Transverse colon (tissue), 4 donors: ENCODE data around the gene STAT5B. TPM values are rescaled to one million over a fixed set of nuclear protein-coding genes. Genes with fewer than 3 reads are reported as not detected.
A peak's percentile ranks its signal among the peaks of the same experiment; 100 is the strongest.

Experiments used
- DNase-seq: peaks from one replicate; pipeline ENCODE4 v3.0.0-alpha.2; 2019
- H3K27ac ChIP-seq, 4 donors: fragments of 200-600 bp; sonication (generic); 2 replicates each; pipeline ENCODE4 v1.5.1; 2016 to 2018; ENCODE audit warnings: inconsistent platforms in 4 of 4
- H3K27me3 ChIP-seq: fragments of 200-600 bp; sonication (generic); 2 replicates; pipeline ENCODE4 v1.5.1; 2017; ENCODE audit warnings: inconsistent platforms
- H3K36me3 ChIP-seq, 4 donors: fragments of 200-600 bp; sonication (generic); 2 replicates each; pipeline ENCODE4 v1.5.1; 2017 to 2019; ENCODE audit warnings: inconsistent platforms in 4 of 4
- H3K4me1 ChIP-seq, 4 donors: fragments of 200-600 bp; sonication (generic); 2 replicates each; pipeline ENCODE4 v1.5.1; 2017 to 2020; ENCODE audit warnings: inconsistent platforms in 4 of 4
- H3K4me3 ChIP-seq, 4 donors: fragments of 200-600 bp; sonication (generic); 1 replicate in 1 of 4; 2 replicates in 3 of 4; pipeline versions ENCODE4 v1.5.1 to v1.6.1; 2017 to 2019; ENCODE audit warnings: inconsistent platforms in 4 of 4
- H3K9me3 ChIP-seq, 2 donors: fragments of 200-600 bp; sonication (generic); 2 replicates each; pipeline ENCODE4 v1.5.1; 2017 to 2019; ENCODE audit warnings: inconsistent platforms in 2 of 2
- EP300 ChIP-seq: sonication (generic); formaldehyde crosslinking; IDR thresholded peaks from one replicate; pipeline ENCODE4 v1.6.1; 2017; ENCODE audit warnings: antibody characterized with exemption, low read depth
- POLR2A ChIP-seq: fragments of 450-650 bp; IDR thresholded peaks from one replicate; pipeline ENCODE4 v1.6.1; 2016; ENCODE audit warnings: antibody characterized with exemption, mild to moderate bottlenecking, moderate library complexity
- POLR2AphosphoS5 ChIP-seq, 3 donors: sonication (generic); formaldehyde crosslinking; IDR thresholded peaks; one replicate each; pipeline ENCODE4 v1.6.1; 2016; ENCODE audit warnings: antibody characterized with exemption in 3 of 3
- WGBS, 2 donors: methylation state at CpG; one replicate each; pipeline ENCODE4 v1.1.5; 2018; ENCODE audit warnings: low coverage in 1 of 2; 5-methylcytosine and 5-hydroxymethylcytosine counted together
- in situ Hi-C, 4 donors: fragments of 200-750 bp; cut with MboI; loops; one replicate each; pipeline versions ENCODE4 v1.15.0 to v1.15.1; 2017; ENCODE audit warnings: low sequenced_read_pairs in 3 of 4, low pct_ligation_motif_present in 1 of 4, low pct_unique_long_range_greater_than_20kb in 1 of 4
- intact Hi-C: fragments of 100-400 bp; cut with DNase I; formaldehyde crosslinking; loops from one replicate; pipeline ENCODE4 v1.15.1; 2023; ENCODE audit warnings: low total_unique reads
- total RNA-seq, 4 donors: library from RNA; depleted of rRNA; stranded (reverse); fragments of >200 nt; gene quantifications; one replicate each; pipeline ENCODE4 v1.1.0, GENCODE V29; 2016
- TF ChIP-seq, protein P1 (sequence below), 5 experiments: fragments of 200-600 bp in 3 of 5; fragments of 450-650 bp in 2 of 5; sonication (generic) in 3 of 5; IDR thresholded peaks; 1 replicate in 2 of 5; 2 replicates in 3 of 5; pipeline ENCODE4 v1.5.1; 2016 to 2017; ENCODE audit warnings: antibody characterized with exemption in 5 of 5, inconsistent platforms in 3 of 5, mild to moderate bottlenecking in 2 of 5, moderate library complexity in 1 of 5

Gene STAT5B
- total RNA-seq, 4 donors from 2014 or later = 51.3 to 151 (median 79.1) TPM

DNA sequence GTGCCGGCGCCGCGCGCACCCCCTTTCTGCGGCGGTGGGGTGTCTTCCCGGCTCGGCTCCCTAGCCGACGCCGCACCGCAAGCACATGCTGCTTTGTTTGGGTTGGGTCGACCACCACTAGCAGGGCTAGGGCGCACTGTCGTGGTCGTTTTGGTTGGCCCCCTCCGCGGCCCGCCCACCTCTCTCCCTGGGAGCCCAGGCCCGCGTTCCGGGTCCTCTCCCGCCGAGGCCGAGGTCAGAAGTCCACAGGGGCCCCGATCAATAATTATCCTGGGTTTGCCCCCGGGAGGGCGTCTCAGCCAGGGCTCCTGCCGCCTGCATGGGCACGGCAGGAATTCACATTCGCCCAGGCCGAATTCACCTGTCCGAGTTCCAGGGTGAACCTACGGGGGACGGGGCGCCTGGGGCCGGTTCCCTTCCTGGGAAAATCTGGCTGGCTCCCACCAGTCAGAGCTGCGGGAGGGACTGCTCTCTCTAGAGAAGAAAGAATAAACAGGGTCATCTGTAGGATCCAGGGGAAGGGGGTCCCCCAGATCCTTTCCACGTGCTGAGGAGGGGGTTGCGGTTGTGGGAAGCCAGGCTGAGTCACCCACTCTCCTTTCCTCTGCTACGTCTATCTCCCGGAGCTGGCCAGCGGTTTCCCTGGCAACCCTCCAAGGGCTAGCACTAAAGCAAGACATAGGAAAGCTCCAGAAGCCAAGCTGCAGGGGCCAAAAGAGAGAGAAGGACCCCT, 584 bp upstream of the STAT5B start:
- 0 to 1% methylated on average over 3 to 39 of the region's 44 CpGs for WGBS, 2 donors
- TF ChIP-seq, protein P1, sequence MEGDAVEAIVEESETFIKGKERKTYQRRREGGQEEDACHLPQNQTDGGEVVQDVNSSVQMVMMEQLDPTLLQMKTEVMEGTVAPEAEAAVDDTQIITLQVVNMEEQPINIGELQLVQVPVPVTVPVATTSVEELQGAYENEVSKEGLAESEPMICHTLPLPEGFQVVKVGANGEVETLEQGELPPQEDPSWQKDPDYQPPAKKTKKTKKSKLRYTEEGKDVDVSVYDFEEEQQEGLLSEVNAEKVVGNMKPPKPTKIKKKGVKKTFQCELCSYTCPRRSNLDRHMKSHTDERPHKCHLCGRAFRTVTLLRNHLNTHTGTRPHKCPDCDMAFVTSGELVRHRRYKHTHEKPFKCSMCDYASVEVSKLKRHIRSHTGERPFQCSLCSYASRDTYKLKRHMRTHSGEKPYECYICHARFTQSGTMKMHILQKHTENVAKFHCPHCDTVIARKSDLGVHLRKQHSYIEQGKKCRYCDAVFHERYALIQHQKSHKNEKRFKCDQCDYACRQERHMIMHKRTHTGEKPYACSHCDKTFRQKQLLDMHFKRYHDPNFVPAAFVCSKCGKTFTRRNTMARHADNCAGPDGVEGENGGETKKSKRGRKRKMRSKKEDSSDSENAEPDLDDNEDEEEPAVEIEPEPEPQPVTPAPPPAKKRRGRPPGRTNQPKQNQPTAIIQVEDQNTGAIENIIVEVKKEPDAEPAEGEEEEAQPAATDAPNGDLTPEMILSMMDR (IDR thresholded peaks at IDR 0.05) = no peak
- TF ChIP-seq POLR2AphosphoS5 (IDR thresholded peaks at IDR 0.05) = peak in 1 of 3 donors; percentile 12
- TF ChIP-seq POLR2A = no peak
- TF ChIP-seq EP300 = no peak
- Histone ChIP-seq H3K36me3 (no peaks in the 10 kb centered on the region), H3K4me3 (peak overlapping the region; percentile 87 to 100 (median 94)), H3K4me1 (peaks cover 0 to 46% (median 22%) of the 10 kb centered on the region in 4 donors), H3K9me3 (no peaks in the 10 kb centered on the region), H3K27ac (peak overlapping the region; percentile 89 to 97 (median 92)), H3K27me3 (no peaks in the 10 kb centered on the region)
- in situ Hi-C loops (no loop called here), intact Hi-C loops (no loop called here)
- DNase-seq = peak; percentile 75

DNA sequence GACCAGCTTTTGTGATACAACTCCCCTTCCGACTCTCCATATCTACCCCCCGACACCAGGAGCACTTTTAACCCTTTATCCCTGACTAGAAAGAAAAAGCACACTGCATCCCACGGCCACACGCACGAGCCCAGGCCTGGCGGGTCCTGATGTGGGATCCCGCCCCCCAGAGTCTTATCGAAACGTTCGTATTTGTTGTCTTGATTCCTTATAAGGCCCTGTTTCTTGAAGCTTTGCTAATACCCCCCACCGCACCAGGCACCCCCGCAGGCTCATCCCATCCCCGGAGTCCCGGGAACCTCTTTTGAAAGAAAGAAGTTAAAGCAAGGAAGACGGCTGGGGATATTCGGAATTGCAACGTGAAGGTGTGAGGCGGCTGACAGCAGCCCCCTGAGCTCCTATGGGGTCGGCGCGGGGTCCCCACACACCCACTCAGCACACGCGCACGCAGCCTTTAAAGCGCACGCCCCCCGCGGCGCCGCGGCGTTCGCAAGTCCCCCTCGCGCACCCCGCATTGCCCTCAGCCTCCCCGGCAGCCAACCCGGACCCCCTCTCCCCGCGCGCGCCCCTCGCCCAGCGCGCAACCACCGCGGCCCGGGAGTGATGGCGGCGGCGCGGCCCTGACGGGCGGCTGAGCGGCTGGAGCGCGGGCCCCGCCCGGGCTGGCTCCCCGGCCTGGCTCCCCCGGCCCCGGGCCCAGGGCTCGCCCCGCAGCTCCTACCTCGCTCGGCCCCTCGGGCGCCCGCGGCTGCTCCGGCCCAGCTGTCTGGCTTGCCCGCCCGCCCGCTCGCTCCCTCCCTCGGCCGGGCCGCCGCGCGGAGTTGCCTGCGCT, 448 bp downstream of the STAT5B start:
- intact Hi-C loops (no loop called here), in situ Hi-C loops (no loop called here)
- Histone ChIP-seq H3K27ac (peak overlapping the region; percentile 89 to 97 (median 92)), H3K27me3 (no peaks in the 10 kb centered on the region), H3K9me3 (no peaks in the 10 kb centered on the region), H3K36me3 (no peaks in the 10 kb centered on the region), H3K4me1 (peaks cover 0 to 55% (median 25%) of the 10 kb centered on the region in 4 donors), H3K4me3 (peak overlapping the region; percentile 87 to 100 (median 94))
- WGBS, 2 donors = 0 to 1% methylated on average over 2 to 39 of the region's 82 CpGs
- no peak for TF ChIP-seq EP300
- TF ChIP-seq POLR2AphosphoS5 (IDR thresholded peaks at IDR 0.05) = peak in 1 of 3 donors; percentile 55
- DNase-seq = peak; percentile 19

DNA sequence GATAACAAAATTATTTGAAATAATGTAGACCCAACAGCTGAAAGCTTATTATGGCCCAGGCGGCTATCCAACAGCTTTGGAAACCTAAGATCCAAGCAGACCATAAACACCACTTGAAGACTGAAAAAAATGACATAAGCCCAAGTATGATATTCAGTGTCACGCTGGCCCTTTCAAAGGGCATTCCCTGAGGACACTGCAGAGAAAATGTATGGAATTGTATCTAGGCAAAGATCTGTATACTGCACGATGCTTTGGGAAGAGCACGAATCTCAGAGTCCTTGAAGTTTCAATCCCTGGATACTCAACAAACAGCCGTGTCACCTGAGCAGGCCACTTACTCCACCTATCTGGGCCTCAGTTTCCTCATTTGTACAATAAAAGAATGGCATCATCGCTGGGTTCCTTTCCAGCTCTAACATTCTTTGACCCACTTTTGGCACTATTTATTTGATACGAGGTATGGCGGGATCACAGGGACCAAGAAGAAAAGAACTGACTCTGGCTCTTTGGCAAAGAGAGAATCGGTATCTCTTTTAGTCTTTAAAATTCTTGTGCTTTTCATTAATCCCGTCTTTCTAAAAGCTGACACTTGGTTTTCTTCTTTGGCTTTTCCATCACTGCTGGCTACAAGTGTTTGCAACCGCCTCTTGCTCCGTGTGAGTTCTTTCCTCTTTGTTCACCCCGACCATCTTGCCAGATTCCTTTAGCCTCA, 1.2 kb downstream of the STAT5B start:
- 8 to 12% methylated on average over 7 to 13 of the region's 13 CpGs for WGBS, 2 donors
- TF ChIP-seq, protein P1 (IDR thresholded peaks at IDR 0.05) = no peak
- TF ChIP-seq POLR2AphosphoS5 (IDR thresholded peaks at IDR 0.05) = no peak
- no peak for TF ChIP-seq POLR2A
- intact Hi-C loops (no loop called here), in situ Hi-C loops (no loop called here)
- Histone ChIP-seq H3K27ac (peak overlapping the region; percentile 89 to 97 (median 92)), H3K9me3 (no peaks in the 10 kb centered on the region), H3K36me3 (no peaks in the 10 kb centered on the region), H3K27me3 (no peaks in the 10 kb centered on the region), H3K4me3 (peak overlapping the region; percentile 87 to 100 (median 94)), H3K4me1 (peaks cover 0 to 57% (median 29%) of the 10 kb centered on the region in 4 donors)
- no peak for DNase-seq

DNA sequence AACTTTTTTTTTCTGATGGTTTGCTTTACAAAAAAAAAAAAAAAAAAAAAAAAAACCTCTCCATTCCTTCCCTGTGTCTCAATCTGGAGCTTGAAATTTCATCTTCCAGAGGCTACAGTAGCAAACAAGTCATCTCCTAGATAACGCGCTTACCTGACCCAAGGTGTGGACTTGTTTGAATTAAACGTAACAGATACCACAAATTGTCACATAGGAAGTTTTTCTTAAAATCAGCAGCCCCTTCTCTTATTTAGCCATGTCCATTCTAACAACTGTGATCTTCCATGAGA, 2.0 kb downstream of the STAT5B start:
- H3K9me3 ChIP-seq = no peaks in the 10 kb centered on the region
- no peak for TF ChIP-seq POLR2A
- no peak for TF ChIP-seq EP300
- TF ChIP-seq POLR2AphosphoS5 (IDR thresholded peaks at IDR 0.05) = no peak
- TF ChIP-seq, protein P1 (IDR thresholded peaks at IDR 0.05) = no peak
- in situ Hi-C loops = no loop called here
- peaks cover 0 to 65% (median 33%) of the 10 kb centered on the region in 4 donors for H3K4me1 ChIP-seq
- DNase-seq = no peak
- H3K27me3 ChIP-seq = no peaks in the 10 kb centered on the region
- intact Hi-C loops = no loop called here
- H3K27ac ChIP-seq = peak overlapping the region in 3 of 4 donors; percentile 91 to 97 (median 92)
- H3K36me3 ChIP-seq = no peaks in the 10 kb centered on the region
- H3K4me3 ChIP-seq = no peak overlapping the region
- 81 to 82% methylated on average over 3 of the region's 3 CpGs for WGBS, 2 donors
